HG03159 (cell line): ENCODE data around the gene RNASE12.
"Not testable (repeated sequence)": the region's sequence is repeated elsewhere in the genome, so short reads cannot be mapped to it uniquely, and the experiment has no call there.

Experiments
- ATAC-seq: cut with Tn5 transposase; IDR thresholded peaks from one replicate; pipeline ENCODE4 v1.9.1; 2021; ENCODE audit warnings: mild to moderate bottlenecking, moderate library complexity; ENCODE audit not compliant: unreplicated experiment

RNASE12 gene, protein sequence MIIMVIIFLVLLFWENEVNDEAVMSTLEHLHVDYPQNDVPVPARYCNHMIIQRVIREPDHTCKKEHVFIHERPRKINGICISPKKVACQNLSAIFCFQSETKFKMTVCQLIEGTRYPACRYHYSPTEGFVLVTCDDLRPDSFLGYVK

GRCh38 chr14:20591235-20591634 lies at the start of gene RNASE12:
Gene RNASE12 (minus strand): TSS chr14:20591376. CDS start chr14:20590723, 653 bp downstream.
- no peak for ATAC-seq

GRCh38 chr14:20632831-20633691 lies 41.9 kb upstream of the RNASE12 start:
- peak; percentile 75 for ATAC-seq

DNA sequence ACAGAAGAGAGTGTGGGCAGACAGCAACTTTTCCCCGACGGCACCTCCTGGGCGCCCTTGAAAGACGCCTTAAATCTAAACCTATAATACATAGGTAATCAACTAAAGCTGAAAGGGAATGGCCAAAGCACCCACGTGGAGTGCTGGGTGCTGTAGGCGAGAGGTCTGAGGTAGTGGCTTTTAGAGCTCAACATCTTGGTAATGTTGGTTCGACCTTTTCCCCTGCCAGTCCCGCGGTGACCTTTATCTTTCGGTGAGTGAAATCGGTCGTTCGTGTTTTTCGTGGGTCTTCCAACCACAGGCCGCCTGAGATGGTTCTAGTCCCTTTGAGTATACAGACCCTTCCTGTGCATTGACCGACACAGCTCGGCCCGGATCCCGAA lies 41.3 kb upstream of the RNASE12 start:
- ATAC-seq: peak; percentile 21

DNA sequence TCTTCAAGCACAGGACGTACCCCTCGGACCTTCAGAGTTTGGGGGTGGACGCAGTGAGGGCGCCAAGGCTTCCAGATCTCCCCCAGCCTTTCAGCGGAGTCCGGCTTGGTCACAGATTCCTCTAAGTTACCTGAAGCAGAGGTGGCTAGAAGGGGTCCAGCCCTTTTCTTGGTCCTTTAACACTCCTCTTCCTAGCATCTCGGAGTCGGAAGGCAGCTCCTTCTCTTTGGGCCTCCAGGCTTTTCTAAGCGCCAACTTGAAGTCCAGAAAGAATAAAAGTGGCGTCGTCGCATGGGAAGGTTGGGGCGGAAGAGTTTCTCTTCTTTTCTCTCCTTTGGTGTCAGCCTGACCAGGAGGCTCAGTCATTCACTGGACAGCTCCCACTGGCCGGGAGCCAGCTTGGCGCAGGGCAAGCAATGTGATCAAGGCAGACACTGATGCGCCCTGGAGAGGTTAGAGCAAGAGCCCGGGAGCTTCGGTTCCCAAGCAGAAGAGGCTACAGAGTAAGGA lies 40.8 kb upstream of the RNASE12 start:
- ATAC-seq: no peak

DNA sequence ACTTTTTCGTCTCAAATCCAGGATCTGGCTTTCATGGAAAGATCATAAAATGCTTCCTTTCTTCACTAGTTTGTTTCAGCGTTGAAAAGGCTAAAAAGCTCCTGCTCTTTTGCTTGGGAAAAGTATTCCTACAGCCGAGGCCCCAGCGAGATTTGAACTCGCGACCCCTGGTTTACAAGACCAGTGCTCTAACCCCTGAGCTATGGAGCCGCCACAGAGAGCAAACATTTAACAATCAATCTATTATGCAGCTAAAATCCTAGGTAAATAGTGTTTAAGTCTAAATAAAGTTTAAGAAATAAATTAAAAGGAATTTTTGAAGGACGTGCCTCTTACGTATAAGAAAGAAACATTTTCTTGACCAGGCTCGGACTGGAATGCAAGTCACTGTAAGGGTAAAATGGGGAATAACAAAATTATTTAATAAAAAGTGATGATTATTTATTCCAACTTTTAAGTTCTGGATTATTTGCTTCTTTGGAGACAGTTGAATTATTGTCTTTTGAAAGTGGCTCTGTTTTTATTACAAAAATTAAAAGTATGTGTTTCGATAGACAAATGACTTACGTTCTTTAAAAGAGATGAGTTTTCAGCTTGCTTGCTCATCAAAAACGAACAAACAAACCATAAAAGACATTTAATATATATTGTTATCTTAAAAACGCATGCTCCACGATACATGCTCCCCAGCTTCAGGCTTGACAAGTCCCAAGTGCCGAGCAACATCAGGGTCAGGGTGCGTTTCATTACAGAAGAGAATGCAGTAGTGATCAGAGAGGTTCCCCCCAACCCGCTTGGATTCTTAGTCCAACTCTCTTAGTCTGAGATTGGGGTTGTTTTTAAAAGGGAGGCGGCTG lies 40.1 kb upstream of the RNASE12 start:
- no peak for ATAC-seq

- no peak for ATAC-seq
Observed at GRCh38 chr14:20630340-20631022, 39.3 kb upstream of the RNASE12 start.

DNA sequence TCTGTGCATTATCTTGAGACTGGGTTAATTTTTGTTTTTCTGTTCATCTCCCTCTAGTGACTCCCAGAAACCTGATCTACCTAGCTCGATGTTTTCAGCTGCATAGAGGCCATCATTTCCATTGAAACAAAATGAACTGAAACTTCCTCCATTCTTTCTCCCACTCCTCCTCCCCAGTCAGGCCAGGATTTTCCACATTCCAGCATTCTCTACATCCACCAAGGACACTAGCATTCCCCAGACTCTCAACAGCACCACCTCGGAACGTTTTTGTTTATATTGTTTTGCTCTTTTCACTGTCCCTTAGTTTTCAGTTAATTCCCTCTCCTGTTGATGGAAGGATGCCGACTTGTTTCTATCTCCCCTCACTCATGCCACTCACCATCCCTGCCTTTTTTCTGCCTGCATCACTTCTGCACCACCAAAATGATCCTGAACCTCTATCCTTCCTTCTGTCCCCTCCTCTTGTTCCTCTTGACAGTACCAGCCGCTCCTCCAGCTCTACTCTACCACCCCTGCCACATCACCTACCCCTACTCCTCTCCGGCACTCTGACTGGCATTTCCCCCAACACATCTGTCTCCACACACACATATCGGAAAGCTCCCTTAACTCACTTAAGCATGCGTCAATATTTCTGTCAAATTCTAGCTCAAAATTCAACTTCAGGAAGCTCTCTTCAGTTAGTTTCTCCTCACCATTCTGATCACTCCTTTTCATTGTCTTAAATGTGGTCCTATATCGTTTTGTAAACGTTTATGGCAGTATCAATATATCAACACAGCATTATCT lies 37.1 kb upstream of the RNASE12 start:
- ATAC-seq: no peak

- ATAC-seq: no peak
Observed at GRCh38 chr14:20627346-20628027, 36.3 kb upstream of the RNASE12 start.

DNA sequence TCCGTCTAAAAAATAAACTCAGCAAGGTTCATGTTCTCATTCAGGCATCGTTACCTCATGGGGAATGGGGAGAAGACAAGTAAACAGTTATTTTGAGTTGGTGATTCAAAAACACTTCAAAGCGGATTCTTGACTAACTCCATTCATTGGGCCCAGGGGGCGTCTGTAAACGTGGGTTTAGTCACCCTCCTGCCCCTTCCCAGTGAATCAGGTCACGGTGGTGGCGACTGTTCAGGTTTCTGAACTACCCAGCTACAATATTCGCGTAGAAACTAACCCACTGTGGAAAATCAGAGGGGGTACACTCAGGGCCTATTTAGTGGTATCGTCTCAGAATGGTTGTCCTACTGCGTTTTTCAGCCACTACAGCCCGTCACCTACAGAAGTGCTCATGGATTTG lies 35.1 kb upstream of the RNASE12 start:
- ATAC-seq: no peak

DNA sequence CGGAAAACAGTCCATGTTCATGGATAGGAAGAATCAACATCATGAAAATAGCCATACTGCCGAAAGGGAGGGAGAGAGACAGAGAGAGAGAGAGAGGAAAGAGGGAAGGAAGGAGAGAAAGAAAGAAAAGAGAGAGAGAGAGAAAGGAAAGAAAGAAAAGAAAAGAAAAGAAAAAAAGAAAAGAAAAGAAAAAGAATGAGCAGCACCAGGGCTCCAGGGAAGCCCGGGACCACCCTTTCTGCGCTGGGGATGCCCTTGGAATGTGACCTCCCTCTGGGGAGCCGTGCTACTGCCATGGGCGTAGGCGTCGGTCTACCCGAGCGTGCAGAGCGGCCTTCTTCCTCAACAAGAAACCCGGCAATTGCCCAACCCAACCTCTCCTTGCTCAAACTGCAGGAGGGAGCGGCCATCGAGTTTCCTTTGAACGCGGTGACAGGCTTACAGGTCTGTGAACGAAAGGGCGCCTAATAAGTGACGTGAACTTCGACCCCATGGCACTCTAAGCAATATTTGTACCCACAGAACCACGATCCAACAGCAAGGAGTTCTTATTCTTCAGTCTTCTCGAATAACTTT lies 33.4 kb upstream of the RNASE12 start:
- ATAC-seq: no peak

DNA sequence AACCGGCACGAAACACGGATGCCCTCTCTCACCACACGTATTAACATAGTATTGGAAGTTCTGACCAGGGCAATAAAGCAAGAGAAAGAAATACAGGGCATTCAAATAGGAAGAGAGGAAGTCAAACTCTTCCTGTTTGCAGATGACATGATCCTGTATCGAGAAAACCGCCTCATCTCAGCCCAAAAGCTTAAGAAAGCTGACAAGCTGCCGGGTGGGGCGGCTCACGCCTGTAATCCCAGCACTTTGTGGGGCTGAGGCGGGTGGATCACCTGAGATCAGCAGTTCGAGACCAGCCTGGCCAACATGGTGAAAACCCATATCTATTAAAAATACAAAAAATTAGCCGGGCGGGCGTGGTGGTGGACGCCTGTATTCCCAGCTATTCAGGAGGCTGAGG lies 32.6 kb upstream of the RNASE12 start:
- ATAC-seq: no peak

- ATAC-seq: no peak
Observed at GRCh38 chr14:20622816-20623291, 31.7 kb upstream of the RNASE12 start.

- ATAC-seq: no peak
Observed at GRCh38 chr14:20620798-20621478, 29.8 kb upstream of the RNASE12 start.

GRCh38 chr14:20619688-20620087 lies 28.5 kb upstream of the RNASE12 start:
- not testable (repeated sequence) for ATAC-seq

GRCh38 chr14:20618271-20618749 lies 27.1 kb upstream of the RNASE12 start:
- no peak for ATAC-seq

DNA sequence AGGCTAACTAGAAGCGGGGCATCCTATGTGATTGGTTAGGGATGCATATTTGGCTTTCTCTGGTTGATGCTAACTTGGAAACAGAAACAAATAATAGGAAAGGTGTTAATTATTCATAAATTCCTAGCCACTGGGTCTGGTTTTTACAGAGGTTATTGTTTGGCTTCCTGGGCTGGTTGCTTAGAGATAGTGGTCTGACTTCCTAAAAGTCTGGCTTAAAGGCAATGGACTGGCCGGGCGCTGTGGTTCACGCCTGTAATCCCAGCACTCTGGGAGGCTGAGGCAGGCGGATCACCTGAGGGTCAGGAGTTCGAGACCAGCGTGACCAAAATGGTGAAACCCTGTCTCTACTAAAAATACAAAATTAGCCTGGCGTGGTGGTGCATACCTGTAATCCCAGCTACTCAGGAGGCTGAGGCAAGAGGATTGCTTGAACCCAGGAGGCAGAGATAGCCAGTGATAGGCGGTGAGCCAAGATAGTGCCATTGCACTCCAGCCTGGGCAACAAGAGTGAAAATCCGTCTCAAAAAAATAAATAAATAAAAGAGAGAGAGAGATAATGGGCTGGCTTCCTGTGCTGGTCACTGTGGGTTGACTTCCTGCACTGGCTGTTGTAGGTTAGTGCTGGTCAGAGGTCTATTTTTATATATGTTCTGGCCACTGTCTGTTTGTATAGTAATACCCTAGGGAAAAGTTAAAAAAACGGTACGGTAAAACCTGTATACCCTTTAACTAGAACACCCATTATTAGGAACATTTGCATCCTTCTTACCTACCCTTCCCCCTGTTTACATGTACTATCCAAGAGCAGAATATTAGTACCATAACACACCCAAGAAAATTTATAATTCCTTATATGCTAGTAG lies 26.2 kb upstream of the RNASE12 start:
- ATAC-seq: no peak

DNA sequence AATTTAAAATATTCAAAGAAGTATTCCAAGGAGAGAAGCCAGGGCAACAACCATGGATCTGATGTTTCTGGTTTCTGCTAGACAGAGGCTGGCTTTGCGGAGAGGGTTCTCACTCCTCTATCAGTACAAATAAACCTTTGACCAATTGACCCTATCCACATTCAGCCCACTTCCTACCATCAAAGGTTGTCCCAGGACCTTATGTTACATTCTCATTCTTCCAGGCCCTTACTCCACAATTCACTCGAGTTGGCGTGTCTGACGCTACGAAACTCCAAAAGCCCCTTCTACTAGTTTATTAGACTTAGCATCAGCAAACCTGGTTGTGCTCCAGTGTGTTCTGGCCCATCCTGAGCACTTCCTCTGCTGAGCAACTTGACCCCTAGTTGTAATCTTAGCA lies 24.8 kb upstream of the RNASE12 start:
- ATAC-seq: no peak
